Epithelial cell of proximal tubule (primary cell): ENCODE data around the gene RDH14. TPM values are rescaled to one million over a fixed set of nuclear protein-coding genes. Genes with fewer than 3 reads are reported as not detected.

Experiments used
- DNase-seq: peaks from one replicate; pipeline ENCODE4 v3.0.0-alpha.2; 2011; ENCODE audit warnings: low read depth
- H3K4me3 ChIP-seq: 2 replicates; pipeline ENCODE4 v1.5.1; 2011; ENCODE audit warnings: low read depth, mild to moderate bottlenecking, low read length
- CTCF ChIP-seq: conservative IDR thresholded peaks from 2 replicates; pipeline ENCODE4 v1.5.1; 2012; ENCODE audit warnings: low read depth, mild to moderate bottlenecking, low read length
- total RNA-seq: library from RNA; depleted of rRNA; stranded (reverse); fragments of >200 nt; gene quantifications from 2 replicates; pipeline ENCODE4 v1.2.3, GENCODE V29; 2015

RDH14 gene
- total RNA-seq, 1 donor from 2014 or later = 22.6 TPM

DNA sequence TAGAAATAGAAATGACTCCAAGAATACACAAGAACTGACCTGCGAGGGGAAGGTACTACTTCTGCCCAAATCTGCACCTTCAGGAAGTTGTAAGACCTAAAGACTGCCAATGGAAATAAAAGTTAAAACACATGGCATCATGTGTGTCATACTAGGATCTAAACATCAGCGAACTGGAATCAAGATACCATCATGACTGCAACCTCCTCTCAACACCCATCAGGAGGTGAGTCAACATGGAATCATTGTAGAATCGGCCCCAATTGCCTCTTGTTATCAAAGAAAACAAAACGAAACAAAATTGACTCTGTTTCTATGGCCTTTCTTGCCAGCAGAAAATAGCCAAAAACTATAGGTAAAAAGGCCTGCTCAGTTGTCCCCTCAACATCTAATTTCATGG, 15.1 kb downstream of the RDH14 start:
- TF ChIP-seq CTCF = no peak
- DNase-seq = no peak
- no peak overlapping the region for H3K4me3 ChIP-seq

GRCh38 chr2:18544171-18544570, 16.3 kb downstream of the RDH14 start:
- TF ChIP-seq CTCF = no peak
- no peak for DNase-seq
- no peak overlapping the region for H3K4me3 ChIP-seq

- no peak overlapping the region for H3K4me3 ChIP-seq
- no peak for DNase-seq
- TF ChIP-seq CTCF = no peak
Observed at GRCh38 chr2:18540872-18541271, 19.6 kb downstream of the RDH14 start.

- H3K4me3 ChIP-seq = no peak overlapping the region
- TF ChIP-seq CTCF = no peak
- no peak for DNase-seq
Observed at GRCh38 chr2:18536697-18537096, 23.8 kb downstream of the RDH14 start.

- no peak for DNase-seq
- no peak overlapping the region for H3K4me3 ChIP-seq
- TF ChIP-seq CTCF = no peak
Observed at GRCh38 chr2:18536100-18536499, 24.4 kb downstream of the RDH14 start.

DNA sequence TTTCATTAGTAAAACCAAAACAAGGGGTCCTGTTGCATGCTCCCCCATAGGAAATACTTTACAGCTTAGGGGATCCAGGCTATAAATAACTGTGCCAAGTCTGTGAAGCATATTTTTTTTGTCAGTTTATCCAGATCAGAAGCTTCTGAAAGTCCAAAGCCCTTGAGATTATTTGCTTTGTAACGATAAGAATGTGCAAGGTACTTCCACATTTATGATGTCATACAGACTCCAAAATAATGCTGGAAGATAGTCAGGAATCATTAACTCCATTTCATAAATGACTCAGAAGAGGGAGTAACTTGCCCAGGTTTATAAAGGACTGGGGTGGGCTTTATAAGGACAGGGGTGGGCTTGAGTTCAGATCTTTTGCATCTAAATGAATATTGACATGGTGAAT, 29.3 kb downstream of the RDH14 start:
- H3K4me3 ChIP-seq = no peak overlapping the region
- TF ChIP-seq CTCF = no peak
- no peak for DNase-seq

DNA sequence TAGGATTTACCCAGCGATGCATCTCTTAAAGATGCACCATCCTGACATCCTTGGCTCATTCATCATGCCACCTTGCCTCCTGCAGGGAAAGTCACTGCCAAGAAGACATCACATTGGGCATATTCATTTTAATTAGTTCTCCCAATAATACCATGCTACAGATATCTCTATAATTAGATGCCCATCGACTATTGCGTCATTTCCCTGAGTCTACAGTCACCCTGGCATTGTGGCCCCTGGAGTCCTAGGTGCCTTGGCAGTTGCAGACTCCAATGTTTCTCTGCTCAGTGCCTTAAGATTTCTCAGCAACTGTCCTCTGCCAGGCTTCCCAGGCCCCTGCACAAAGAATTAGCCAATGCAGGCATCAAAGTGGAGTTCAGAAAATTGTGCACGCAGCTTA, 32.6 kb downstream of the RDH14 start:
- no peak for DNase-seq
- H3K4me3 ChIP-seq = no peak overlapping the region
- no peak for TF ChIP-seq CTCF
